OCI-LY3 (cell line): Measurements from ENCODE around the gene ATP2B3.

Experiments
- EZH2phosphoT487 ChIP-seq: fragments of 200-600 bp; shearing (Covaris generic); IDR thresholded peaks from 2 replicates; pipeline ENCODE4 v1.6.1; 2018; ENCODE audit warnings: antibody characterized with exemption, mixed run types, low read depth
- TF ChIP-seq, protein P1 (sequence below): fragments of 200-600, 300-600 bp; sonication (generic); IDR thresholded peaks from 2 replicates; pipeline ENCODE4 v1.5.1; 2014; ENCODE audit warnings: antibody characterized with exemption, low read length, low read depth

DNA sequence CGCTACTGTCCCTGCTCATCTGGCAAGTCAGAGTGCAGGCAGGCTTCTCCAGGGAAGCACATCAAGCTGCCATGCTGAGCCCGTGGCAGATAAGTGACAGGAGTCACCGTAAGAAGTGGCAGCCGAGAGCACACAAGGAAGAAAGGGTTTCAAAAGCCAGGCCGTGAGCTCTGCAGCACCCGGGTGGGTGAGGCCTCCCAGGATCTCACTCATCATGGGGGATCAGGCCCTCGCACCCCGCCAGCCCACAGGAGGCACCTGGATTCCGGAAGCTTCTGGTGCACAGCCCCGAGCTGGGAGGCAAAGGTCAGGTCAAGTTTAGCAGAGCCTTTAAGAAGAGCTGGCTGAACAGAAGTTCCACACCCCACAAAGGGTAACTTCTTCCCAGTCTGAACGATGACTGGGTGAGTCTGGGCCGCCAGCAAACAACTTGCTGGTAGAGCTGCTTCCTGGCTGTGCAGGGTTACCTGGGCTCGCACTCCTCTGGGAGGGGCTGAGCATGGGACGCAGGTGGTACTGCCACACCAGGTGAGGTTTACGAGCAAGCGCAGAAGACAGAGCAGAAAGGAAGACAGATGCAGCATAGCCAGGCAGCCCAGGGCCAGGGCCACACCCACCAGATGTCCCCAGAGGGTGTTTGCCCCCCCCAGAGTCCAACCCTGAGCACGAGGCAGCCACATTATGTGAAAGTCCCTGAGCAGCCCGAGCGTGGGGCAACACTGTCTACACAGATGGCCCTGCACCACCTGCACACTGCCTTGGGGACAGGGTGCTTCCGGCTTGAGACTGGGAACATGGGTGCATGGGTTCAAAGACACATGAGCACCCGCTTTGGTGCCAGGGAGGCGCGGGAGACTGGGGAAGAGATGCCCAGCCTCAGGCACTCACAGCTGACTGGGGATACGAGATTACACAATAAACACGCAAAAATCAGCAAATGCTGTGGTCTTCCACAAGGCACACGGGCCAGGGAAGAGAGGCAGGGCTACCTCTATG lies 73.8 kb downstream of the ATP2B3 start:
- TF ChIP-seq, protein P1, sequence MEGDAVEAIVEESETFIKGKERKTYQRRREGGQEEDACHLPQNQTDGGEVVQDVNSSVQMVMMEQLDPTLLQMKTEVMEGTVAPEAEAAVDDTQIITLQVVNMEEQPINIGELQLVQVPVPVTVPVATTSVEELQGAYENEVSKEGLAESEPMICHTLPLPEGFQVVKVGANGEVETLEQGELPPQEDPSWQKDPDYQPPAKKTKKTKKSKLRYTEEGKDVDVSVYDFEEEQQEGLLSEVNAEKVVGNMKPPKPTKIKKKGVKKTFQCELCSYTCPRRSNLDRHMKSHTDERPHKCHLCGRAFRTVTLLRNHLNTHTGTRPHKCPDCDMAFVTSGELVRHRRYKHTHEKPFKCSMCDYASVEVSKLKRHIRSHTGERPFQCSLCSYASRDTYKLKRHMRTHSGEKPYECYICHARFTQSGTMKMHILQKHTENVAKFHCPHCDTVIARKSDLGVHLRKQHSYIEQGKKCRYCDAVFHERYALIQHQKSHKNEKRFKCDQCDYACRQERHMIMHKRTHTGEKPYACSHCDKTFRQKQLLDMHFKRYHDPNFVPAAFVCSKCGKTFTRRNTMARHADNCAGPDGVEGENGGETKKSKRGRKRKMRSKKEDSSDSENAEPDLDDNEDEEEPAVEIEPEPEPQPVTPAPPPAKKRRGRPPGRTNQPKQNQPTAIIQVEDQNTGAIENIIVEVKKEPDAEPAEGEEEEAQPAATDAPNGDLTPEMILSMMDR, result no peak
- no peak for TF ChIP-seq EZH2phosphoT487
